Measurements from ENCODE around the gene FBXL5. TPM values are rescaled to one million over a fixed set of nuclear protein-coding genes. Genes with fewer than 3 reads are reported as not detected.

FBXL5 gene
- total and polyA plus RNA-seq, 9 of the 15 experiments (the other 6 are each of a cell fraction or from before 2014, with no cell fraction given): 6.0 to 35.2 (median 22.1) TPM

GRCh38 chr4:15655223-15656037 is at the start of gene FBXL5 (continued):
- TF ChIP-seq HOMEZ (CRISPR knock-in tag; IDR thresholded peaks at IDR 0.05) (no peak), SRSF1 (IDR thresholded peaks at IDR 0.05; ENCODE audit: low read depth, low read length) (no peak), ZNF740 (CRISPR knock-in tag; IDR thresholded peaks at IDR 0.05) (no peak), ZNF740 (tag; IDR thresholded peaks at IDR 0.05) (no peak), ARID2 (IDR thresholded peaks at IDR 0.05) (no peak), ASH1L (IDR thresholded peaks at IDR 0.05; ENCODE audit: borderline replicate concordance, low read depth, partially characterized antibody) (no peak), GTF2E2 (tag; IDR thresholded peaks at IDR 0.05) (peak; percentile 67; the same call in 1 of the 2 replicates), ELF4 (CRISPR knock-in tag; IDR thresholded peaks at IDR 0.05) (peak; percentile 26; the same call in 1 of the 2 replicates), MCM2 (IDR thresholded peaks at IDR 0.05; ENCODE audit: low read depth) (no peak), CBX2 (IDR thresholded peaks at IDR 0.05; ENCODE audit: insufficient read depth, low read length, poor library complexity, severe bottlenecking) (no peak), ZNF3 (CRISPR knock-in tag; IDR thresholded peaks at IDR 0.05) (no peak), KLF16 (IDR thresholded peaks at IDR 0.05) (no peak), ZNF668 (CRISPR knock-in tag; IDR thresholded peaks at IDR 0.05) (no peak), ZNF436 (CRISPR knock-in tag; IDR thresholded peaks at IDR 0.05) (no peak), PREB (CRISPR knock-in tag; IDR thresholded peaks at IDR 0.05) (peak; percentile 10; the same call in 1 of the 2 replicates), SRF (CRISPR knock-in tag; IDR thresholded peaks at IDR 0.05) (no peak), MCM5 (IDR thresholded peaks at IDR 0.05; ENCODE audit: low read depth) (no peak), TGIF2 (CRISPR knock-in tag; IDR thresholded peaks at IDR 0.05) (no peak), E2F8 (IDR thresholded peaks at IDR 0.05; ENCODE audit: low read depth, partially characterized antibody) (no peak), PHF8 (IDR thresholded peaks at IDR 0.05; ENCODE audit: borderline replicate concordance, low read length) (peak; percentile 44), IRF2 (CRISPR knock-in tag; IDR thresholded peaks at IDR 0.05) (no peak)
